Loucy (cell line): ENCODE results near the gene EFNA3.

Source experiments
- H2AFZ ChIP-seq: fragments of 200-600 bp; sonication (generic); 2 replicates; pipeline ENCODE4 v1.6.0; 2016; ENCODE audit warnings: antibody characterized with exemption, mild to moderate bottlenecking, low read length, moderate library complexity
- H3F3A ChIP-seq: fragments of 200-600 bp; 2 replicates; pipeline ENCODE4 v1.6.0; 2016; ENCODE audit warnings: antibody characterized with exemption, low read depth, mild to moderate bottlenecking
- H3K27me3 ChIP-seq: fragments of 200-600 bp; sonication (generic); 2 replicates; pipeline ENCODE4 v1.6.1; 2014; ENCODE audit warnings: low read length, mild to moderate bottlenecking; ENCODE audit not compliant: insufficient read depth, poor library complexity, severe bottlenecking
- H3K36me3 ChIP-seq: fragments of 200-600 bp; sonication (generic); 2 replicates; pipeline ENCODE4 v1.6.1; 2016; ENCODE audit warnings: low read length; ENCODE audit not compliant: insufficient read depth
- H3K4me1 ChIP-seq: fragments of 200-600 bp; sonication (generic); 2 replicates; pipeline ENCODE4 v1.5.1; 2014; ENCODE audit warnings: low read length, mild to moderate bottlenecking; ENCODE audit not compliant: insufficient read depth, poor library complexity, severe bottlenecking
- H3K4me2 ChIP-seq: fragments of 200-600 bp; sonication (generic); 2 replicates; pipeline ENCODE4 v1.6.0; 2014; ENCODE audit warnings: antibody characterized with exemption, low read length, low read depth, mild to moderate bottlenecking; ENCODE audit not compliant: poor library complexity, severe bottlenecking
- H3K4me3 ChIP-seq: fragments of 200-600 bp; sonication (generic); 2 replicates; pipeline ENCODE4 v1.5.1; 2014; ENCODE audit warnings: low read length, mild to moderate bottlenecking, mixed read lengths; ENCODE audit not compliant: poor library complexity, severe bottlenecking
- H3K79me2 ChIP-seq: fragments of 200-600 bp; sonication (generic); 2 replicates; pipeline ENCODE4 v1.6.1; 2014; ENCODE audit warnings: low read length; ENCODE audit not compliant: insufficient read depth
- H3K9ac ChIP-seq: fragments of 200-600 bp; sonication (generic); 2 replicates; pipeline ENCODE4 v1.6.0; 2014; ENCODE audit warnings: mild to moderate bottlenecking, low read depth, low read length, moderate library complexity; ENCODE audit not compliant: poor library complexity, severe bottlenecking
- H3K9me2 ChIP-seq: fragments of 200-600 bp; sonication (generic); replicated peaks from 2 replicates; pipeline ENCODE4 v1.6.1; 2016; ENCODE audit warnings: low read depth, low read length, mixed read lengths
- H3K9me3 ChIP-seq: fragments of 200-600 bp; sonication (generic); 2 replicates; pipeline ENCODE4 v1.6.1; 2014; ENCODE audit warnings: mild to moderate bottlenecking, antibody characterized with exemption, low read length, low read depth; ENCODE audit not compliant: insufficient read depth
- H4K20me1 ChIP-seq: fragments of 200-600 bp; sonication (generic); 2 replicates; pipeline ENCODE4 v1.6.0; 2014; ENCODE audit warnings: antibody characterized with exemption, low read length, mild to moderate bottlenecking; ENCODE audit not compliant: insufficient read depth, poor library complexity, severe bottlenecking
- CTCF ChIP-seq: fragments of 200-600 bp; sonication (generic); conservative IDR thresholded peaks from 2 replicates; pipeline ENCODE4 v1.5.1; 2014; ENCODE audit warnings: mild to moderate bottlenecking, antibody characterized with exemption, low read length
- EZH2phosphoT487 ChIP-seq: fragments of 200-600 bp; IDR thresholded peaks from 2 replicates; pipeline ENCODE4 v1.6.1; 2018; ENCODE audit warnings: antibody characterized with exemption, mild to moderate bottlenecking, moderate library complexity, borderline replicate concordance

EFNA3 gene

GRCh38 chr1:155092131-155092530 is 13.5 kb downstream of the EFNA3 start:
- Histone ChIP-seq H3K4me1 (peaks cover 5% of the 10 kb centered on the region), H3K9me3 (no peaks in the 10 kb centered on the region), H3K9ac (no peak overlapping the region), H2AFZ (no peak overlapping the region), H3K27me3 (no peaks in the 10 kb centered on the region), H3F3A (0 out of 2 replicates have a peak, but pooled peaks cover 2% of the 10 kb centered on the region), H3K4me2 (no peak overlapping the region), H4K20me1 (no peaks in the 10 kb centered on the region), H3K4me3 (no peak overlapping the region), H3K36me3 (no peaks in the 10 kb centered on the region), H3K9me2 (no peaks in the 10 kb centered on the region), H3K79me2 (no peaks in the 10 kb centered on the region)
- no peak for TF ChIP-seq CTCF
- no peak for TF ChIP-seq EZH2phosphoT487

GRCh38 chr1:155092641-155093040 is 14.0 kb downstream of the EFNA3 start:
- H3K4me1 ChIP-seq = peaks cover 4% of the 10 kb centered on the region
- H4K20me1 ChIP-seq = no peaks in the 10 kb centered on the region
- 0 out of 2 replicates have a peak, but pooled peaks cover 2% of the 10 kb centered on the region for H3F3A ChIP-seq
- no peak overlapping the region for H2AFZ ChIP-seq
- no peaks in the 10 kb centered on the region for H3K27me3 ChIP-seq
- H3K9me2 ChIP-seq = no peaks in the 10 kb centered on the region
- no peaks in the 10 kb centered on the region for H3K9me3 ChIP-seq
- H3K79me2 ChIP-seq = no peaks in the 10 kb centered on the region
- H3K36me3 ChIP-seq = no peaks in the 10 kb centered on the region
- H3K9ac ChIP-seq = no peak overlapping the region
- H3K4me2 ChIP-seq = no peak overlapping the region
- TF ChIP-seq CTCF (no peak), EZH2phosphoT487 (no peak)
- no peak overlapping the region for H3K4me3 ChIP-seq

GRCh38 chr1:155093911-155094621 is 15.4 kb downstream of the EFNA3 start:
- H2AFZ ChIP-seq = peak overlapping the region; percentile 18; the same call in 1 of the 2 replicates
- H3K9me2 ChIP-seq = no peaks in the 10 kb centered on the region
- no peak overlapping the region for H3K4me2 ChIP-seq
- H3K79me2 ChIP-seq = no peaks in the 10 kb centered on the region
- H4K20me1 ChIP-seq = no peaks in the 10 kb centered on the region
- H3K4me1 ChIP-seq = peaks cover 4% of the 10 kb centered on the region
- H3K9ac ChIP-seq = no peak overlapping the region
- H3K27me3 ChIP-seq = no peaks in the 10 kb centered on the region
- TF ChIP-seq CTCF (peak; percentile 54), EZH2phosphoT487 (no peak)
- no peaks in the 10 kb centered on the region for H3K36me3 ChIP-seq
- no peaks in the 10 kb centered on the region for H3K9me3 ChIP-seq
- no peak overlapping the region for H3K4me3 ChIP-seq
- no peaks in the 10 kb centered on the region for H3F3A ChIP-seq
